ENCODE measurements around the gene GFI1B.
"Not testable (repeated sequence)": the region's sequence is repeated elsewhere in the genome, so short reads cannot be mapped to it uniquely, and the experiment has no call there.

Gene GFI1B

DNA sequence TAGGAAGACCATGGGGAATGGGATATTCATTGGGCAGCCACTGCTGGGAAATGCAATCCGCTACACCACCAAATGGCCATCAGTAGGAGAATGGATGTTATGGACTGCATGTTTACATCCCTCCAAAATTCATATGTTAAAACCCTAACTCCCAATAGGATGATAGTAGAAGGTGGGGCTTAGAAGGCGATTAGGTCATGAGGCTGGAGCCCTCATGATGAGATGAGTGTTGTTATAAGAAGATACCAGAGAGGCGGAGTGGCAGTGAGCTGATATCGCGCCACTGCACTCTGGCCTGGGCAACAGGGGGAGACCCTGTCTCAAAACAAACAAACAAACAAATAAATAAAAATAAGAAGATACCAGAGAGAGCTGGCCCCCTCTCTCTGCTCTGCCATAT, 36.2 kb downstream of the GFI1B start:
- DNase-seq (ENCODE audit: low spot score) = no peak

DNA sequence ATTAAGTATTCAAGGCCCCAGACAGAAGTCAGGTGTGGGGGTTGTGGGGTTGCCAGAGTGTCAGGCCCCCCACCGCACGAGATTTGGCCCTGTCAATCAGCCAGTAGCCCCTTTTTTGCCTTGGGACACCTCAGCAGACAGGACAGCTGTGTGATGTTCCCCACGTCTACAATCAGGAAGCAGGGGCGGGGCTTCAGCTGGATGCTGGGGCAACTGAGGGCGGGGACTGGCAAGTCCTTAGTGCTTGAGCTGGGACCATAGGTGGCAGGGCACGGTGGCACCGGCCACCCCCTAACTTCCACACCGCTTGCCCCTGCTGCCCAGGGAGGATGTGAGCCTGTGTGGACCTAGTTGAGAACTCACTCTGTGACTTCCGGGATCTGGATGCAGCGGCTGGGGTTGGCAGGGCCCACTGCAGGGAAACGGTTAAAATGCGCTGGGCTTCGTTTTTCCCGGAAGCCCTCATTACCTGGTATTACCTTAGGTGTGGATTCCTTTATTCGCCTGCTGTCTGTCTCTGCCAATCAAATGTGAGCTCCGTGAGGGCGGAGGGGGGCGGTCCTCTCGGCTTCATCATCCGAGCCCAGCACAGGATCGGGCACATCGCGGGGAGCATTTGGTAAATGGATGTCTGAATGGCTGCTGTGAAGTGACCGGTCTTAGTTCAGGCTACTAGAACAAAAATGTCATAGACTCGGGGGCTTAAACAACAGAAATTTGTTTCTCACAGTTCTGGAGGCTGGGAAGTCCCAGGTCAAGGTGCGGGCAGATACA, 44.8 kb downstream of the GFI1B start:
- DNase-seq (ENCODE audit: low spot score) = no peak

DNA sequence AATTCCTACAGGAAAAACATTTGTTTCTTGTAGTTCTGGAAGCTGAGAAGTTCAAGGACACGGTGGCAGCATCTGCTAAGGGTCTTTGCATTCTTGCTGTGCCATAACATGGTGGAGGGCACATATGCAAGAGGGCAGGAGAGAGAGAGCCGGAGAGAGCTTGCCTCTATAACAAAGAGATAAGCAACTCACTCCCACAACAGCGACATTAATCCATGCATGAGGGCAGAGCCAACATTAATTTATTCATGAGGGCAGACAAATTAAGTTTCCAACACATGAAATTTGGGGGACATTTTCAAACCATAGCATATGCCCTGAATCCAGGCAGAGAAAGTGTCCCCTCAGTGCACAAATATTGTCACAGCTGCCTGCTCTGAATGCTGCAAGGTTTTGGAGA, 47.9 kb downstream of the GFI1B start:
- DNase-seq (ENCODE audit: low spot score) = no peak

DNA sequence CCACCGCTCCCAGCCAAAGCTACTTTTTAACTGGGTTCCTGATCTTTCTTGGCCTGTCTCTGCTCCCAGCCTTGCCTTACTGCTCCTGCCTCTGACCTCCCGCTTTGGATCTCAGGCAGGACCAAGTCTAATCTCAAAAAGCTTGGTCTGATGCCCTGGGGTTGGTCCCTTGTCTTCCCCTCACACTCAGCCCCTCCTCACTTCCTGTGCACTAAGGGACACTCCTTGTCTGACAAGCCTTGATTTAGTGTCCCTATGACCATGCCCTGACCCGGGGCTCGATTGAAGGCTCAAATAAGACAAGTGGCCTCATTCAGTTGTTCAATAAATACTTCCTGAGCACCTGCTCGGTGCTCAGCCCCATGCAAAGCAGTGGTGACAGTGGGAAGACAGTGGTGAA, 48.6 kb downstream of the GFI1B start:
- no peak for DNase-seq (ENCODE audit: low spot score)

DNA sequence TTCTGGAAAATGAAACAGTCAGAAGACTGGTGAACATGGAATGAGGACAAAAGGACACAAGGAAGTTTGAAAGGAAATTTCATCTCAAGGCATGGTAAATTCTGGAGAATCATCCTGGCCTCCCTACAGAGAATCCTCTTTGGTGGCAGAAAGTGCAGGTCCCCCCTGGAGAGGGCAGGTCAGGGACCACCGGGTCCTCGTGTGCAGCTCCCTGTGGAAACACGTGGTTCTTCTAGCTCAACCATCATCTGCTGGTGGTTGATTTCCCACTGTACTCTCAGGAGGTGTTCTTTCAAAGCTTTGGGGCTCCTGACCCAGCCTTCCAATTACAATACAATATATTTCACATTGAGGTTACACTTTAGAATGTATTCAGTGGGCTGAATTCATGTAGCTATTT, 49.7 kb downstream of the GFI1B start:
- no peak for DNase-seq (ENCODE audit: low spot score)

DNA sequence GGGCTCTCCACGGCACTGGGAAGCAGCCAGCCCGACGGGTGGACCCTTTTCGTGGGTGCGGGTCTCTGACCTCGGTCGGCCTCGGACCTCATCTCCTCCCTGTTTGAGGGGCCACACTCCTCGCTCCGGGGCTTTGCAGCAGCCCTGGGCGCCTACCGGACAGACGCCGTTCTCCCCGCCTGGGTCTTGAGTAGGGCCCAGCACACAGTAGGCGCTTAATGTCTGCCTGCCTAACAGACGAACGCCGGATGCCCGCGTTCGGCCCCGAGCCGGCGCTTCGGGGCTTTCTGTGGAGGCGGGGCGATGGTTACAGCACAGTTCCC, 51.5 kb downstream of the GFI1B start:
- no peak for DNase-seq (ENCODE audit: low spot score)

DNA sequence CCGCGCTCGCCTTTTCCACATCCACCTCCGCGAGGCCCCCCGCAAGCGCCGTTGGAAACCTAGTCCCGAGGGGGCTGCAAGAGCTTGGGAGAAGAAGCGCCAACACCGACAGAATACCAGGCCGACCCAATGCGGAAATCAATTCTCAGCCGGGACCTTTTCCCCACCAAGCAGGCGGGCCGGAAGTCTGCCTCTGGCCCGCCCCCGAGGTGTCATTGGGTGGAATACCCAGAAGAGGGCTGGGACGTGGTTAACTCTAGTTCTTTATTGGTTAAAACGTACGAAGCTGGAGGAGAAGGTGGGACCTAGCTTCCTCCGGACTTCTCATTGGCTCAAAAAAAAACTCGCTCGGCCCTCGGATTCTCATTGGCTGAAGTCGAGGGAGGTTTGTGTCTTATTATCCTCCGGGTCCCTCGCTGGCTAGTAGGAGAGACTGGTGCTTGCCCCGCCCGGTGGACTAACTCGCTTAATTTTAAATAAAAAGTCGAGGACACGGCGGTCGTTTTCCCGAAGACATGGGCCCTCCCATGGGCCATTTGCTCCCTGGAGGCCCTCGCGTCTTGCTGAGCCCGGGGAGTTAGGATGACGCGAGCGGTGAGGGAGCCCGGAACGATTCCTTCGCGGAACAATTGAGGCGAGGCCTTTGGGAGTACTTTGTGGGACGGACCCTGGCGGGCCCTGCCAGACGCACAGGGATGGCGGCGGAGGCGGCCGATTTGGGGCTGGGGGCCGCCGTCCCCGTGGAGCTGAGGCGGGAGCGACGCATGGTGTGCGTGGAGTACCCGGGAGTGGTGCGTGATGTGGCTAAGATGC, 52.0 kb downstream of the GFI1B start, which contains the start of gene GTF3C5:
Gene GTF3C5 (plus strand): TSS at position 681 of the 813 bp plus-strand sequence. CDS start 15 bp downstream, at position 696.
- peak; percentile 100 for DNase-seq (ENCODE audit: low spot score)

DNA sequence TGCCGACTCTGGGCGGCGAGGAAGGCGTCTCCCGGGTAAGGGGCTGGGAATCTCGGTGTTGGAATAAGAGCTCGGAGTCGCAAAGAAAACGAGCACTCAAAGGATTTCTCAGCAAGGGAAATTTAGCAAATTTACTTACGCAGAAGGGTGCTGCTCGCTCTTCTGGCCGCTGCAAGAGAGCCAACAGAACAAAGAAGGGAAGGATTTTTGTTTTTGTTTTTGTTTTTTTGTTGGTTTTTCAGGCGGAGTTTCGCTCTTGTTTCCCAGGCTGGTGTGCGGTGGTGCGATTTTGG, 52.6 kb downstream of the GFI1B start:
- no peak for DNase-seq (ENCODE audit: low spot score)

DNA sequence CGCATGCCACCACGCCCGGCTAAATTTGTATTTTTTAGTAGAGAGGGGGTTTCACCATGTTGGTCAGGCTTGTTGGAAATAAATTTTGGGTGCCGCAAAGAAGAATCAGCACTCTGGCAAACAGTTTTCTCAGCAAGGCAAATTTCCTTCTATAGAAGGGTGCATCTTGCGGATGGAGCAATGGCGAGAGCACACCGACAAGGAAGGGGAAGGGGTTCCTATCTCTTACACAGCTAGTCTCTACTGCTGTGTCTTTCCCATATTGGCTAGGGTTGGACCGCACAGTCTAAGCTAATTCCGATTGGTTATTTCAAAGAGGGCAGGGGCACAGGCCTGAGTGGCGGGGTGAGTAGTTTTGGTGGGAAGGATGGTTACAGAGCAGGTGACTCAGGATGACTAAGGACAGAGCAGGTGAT, 53.0 kb downstream of the GFI1B start:
- DNase-seq (ENCODE audit: low spot score) = no peak

DNA sequence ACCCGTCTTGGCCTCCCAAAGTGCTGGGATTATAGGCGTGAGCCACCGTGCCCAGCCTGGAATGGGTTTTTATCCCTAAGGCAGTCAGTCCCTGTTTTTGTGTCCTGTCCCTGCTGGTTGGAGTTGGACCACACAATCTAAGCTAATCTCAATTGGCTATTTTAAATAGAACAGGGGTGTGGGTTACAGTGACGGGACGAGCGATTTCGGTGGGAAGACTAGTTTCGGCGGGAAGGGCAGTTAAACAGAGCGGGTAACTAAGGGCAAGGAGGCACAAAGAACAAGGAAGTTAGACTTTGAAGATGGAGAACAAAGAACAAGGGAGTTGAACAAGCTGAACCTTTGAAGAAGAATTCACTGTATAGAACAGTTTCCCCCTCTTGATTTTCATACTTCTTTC, 53.7 kb downstream of the GFI1B start:
- no peak for DNase-seq (ENCODE audit: low spot score)

DNA sequence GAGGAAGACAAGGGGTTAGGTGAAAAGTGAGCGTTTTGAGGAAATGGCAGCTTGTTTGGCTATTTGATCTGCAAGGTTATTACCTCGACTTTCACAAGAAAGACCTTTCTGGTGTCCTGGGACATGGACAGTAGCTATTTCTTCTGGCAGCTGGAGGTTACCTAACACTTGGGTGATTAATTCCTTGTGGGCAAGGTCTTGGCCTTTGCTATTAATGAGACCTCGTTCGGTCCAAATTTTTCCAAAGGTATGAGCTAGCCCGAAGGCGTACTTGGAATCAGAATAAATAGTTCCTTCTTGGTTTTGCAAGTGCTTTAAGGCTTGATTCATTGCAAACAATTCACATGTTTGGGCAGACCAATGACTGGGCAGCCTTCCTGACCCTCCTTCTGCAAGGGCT, 57.2 kb downstream of the GFI1B start:
- DNase-seq (ENCODE audit: low spot score) = no peak

DNA sequence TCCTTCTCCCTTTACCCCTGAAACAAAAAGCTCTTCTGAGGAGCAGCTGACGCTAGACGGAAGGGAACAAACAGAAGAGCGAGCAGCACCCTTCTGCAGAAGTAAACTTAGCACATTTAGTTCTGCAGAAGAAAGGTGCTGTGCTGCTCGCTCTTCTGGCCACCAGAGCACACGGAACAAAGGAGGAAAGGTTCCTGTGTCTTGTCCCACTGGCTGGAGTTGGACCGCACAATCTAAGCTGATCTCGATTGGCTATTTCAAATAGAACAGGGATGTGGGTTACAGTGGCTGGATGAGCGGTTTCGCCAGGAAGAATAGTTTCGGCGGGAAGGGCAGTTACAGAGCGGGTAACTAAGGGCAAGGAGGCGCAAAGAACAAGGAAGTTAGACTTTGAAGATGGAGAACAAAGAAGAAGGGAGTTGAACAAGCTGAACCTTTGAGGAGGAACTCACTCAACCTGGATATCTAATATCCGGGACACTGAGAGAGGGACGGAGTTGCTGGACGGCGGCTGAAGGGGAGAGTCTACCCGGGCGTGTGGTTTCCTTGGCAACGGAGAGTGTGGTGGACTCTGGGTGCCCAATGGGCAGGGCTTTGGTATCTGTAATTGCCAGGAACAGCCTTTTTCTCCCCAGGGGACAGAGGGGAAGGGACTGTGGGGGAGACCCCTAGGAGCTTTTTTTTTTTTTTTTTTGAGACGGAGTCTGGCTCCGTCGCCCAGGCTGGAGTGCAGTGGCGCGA, 59.5 kb downstream of the GFI1B start:
- DNase-seq (ENCODE audit: low spot score) = no peak

DNA sequence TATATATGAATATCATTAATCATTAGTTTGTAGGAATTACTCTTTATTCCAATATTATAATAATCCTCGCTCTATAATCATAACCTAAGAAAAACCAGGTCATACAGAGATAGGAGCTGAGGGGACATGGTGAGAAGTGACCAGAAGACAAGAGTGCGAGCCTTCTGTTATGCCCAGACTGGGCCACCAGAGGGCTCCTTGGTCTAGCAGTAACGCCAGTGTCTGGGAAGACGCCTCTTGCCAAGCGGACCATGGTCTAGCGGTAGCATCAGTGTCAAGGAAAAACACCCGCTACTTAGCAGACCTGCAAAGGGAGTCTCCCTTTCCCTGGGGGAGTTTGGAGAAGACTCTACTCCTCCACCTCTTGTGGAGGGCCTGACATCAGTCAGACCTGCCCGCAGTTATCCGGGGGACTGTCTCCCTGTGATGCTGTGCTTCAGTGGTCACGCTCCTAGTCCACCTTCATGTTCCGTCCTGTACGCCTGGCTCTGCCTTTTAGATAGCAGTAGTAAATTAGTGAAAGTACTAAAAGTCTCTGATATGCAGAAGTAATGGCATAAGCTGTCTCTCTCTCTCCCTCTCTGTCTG, 62.5 kb downstream of the GFI1B start:
- DNase-seq (ENCODE audit: low spot score) = not testable (repeated sequence)

Measured in HuH-7 (cell line).